ENCODE measurements around the gene MED17. TPM values are rescaled to one million over a fixed set of nuclear protein-coding genes. Genes with fewer than 3 reads are reported as not detected.

MED17 gene
- total and polyA plus RNA-seq, 2 of the 13 experiments (the other 11 are each of a cell fraction or from before 2014, with no cell fraction given), result 23.1 to 37.0 TPM

DNA sequence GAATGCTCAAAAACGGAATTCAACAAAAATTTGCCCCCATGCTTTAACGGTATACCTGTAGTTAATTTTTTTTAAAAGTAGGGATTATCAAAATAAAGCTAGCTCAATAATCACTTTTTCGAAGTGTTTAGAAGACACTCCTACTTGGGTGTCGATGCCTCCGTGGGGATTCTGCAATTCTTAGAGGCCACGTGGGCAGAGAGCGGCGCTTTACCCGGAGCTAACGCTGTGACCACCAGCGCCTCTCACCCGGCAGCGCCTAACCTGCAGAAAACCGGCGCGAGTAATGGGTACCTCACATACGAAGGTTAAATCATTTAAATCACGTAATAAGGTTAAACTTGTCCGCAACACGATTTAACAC is 43.4 kb upstream of the MED17 start:
- TSS peak; percentile 69 for BruUV-seq (replicated peaks)
- H3K4me2 ChIP-seq (ENCODE audit: low read depth, low read length), result peak overlapping the region; percentile 93
- peak overlapping the region; percentile 100 for H3K27ac ChIP-seq (ENCODE audit: extremely low read length, insufficient read depth, low read length)
- peaks cover 44% of the 10 kb centered on the region for H4K20me1 ChIP-seq (ENCODE audit: insufficient read depth, low read length)
- peak overlapping the region; percentile 100 for H3K9ac ChIP-seq (ENCODE audit: insufficient read depth, low read depth, low read length)
- H3K79me2 ChIP-seq (ENCODE audit: insufficient read depth, low read length), result peaks cover 87% of the 10 kb centered on the region
- H3K4me1 ChIP-seq (ENCODE audit: insufficient read depth, low read length), result peaks cover 57% of the 10 kb centered on the region
- in situ Hi-C loops (cut with HindIII; ENCODE audit: extremely low pct_ligation_motif_present, low pct_unique_long_range_greater_than_20kb), result loop anchor here (5.0 kb wide), 1 partner anchor 42 kb away; the partner anchor contains the start of gene MED17
- no peaks in the 10 kb centered on the region for H3K9me3 ChIP-seq (ENCODE audit: low read length)
- H3K4me3 ChIP-seq (replicated peaks in 1 of 3; ENCODE audit: insufficient read depth in 1 of 3, low read depth in 2 of 3, low read length in 3 of 3), result peak overlapping the region; percentile 79 to 90 (median 85)
- H2AFZ ChIP-seq (ENCODE audit: low read length), result no peak overlapping the region
- ChIA-PET CTCF (ENCODE audit: low intra/inter-chr PET ratio, low total read pairs) (no interaction called here), POLR2A (interaction anchor here (0.9 to 5.4 kb wide), 23 partner anchors 10 to 254 kb away, joined by 3 to 114 read pairs (median 5); partner anchors contain the start of genes CEP295 and MED17)
- WGBS (ENCODE audit: low lambda C conversion rate), result under 1% methylated on average over 15 of the region's 20 CpGs
- DNase-seq (ENCODE audit: low spot score) (peak; percentile 60), ATAC-seq (peak; percentile 41), FAIRE-seq (no peak)
- intact Hi-C loops (cut with micrococcal nuclease; ENCODE audit: unreplicated experiment), result no loop called here
- H3K27me3 ChIP-seq (ENCODE audit: control insufficient read depth in 1 of 2, insufficient read depth in 2 of 2, low read length in 2 of 2), result peaks cover 0 to 2% of the 10 kb centered on the region in 2 experiments; a peak in 2 of 5 replicates
- H3K36me3 ChIP-seq (replicated peaks in 1 of 2; ENCODE audit: control insufficient read depth in 1 of 2, insufficient read depth in 2 of 2, low read length in 2 of 2), result peaks cover 7 to 34% of the 10 kb centered on the region in 2 experiments; a peak in 4 of 5 replicates
- TF ChIP-seq ZNF20 (CRISPR knock-in tag; IDR thresholded peaks at IDR 0.05), result no peak
- no peak for TF ChIP-seq CENPX (CRISPR knock-in tag; IDR thresholded peaks at IDR 0.05)
- no peak for TF ChIP-seq KLF15 (CRISPR knock-in tag; IDR thresholded peaks at IDR 0.05; ENCODE audit: borderline replicate concordance)
- TF ChIP-seq ELK4 (CRISPR knock-in tag; IDR thresholded peaks at IDR 0.05; ENCODE audit: borderline replicate concordance), result no peak
- TF ChIP-seq, protein P1, sequence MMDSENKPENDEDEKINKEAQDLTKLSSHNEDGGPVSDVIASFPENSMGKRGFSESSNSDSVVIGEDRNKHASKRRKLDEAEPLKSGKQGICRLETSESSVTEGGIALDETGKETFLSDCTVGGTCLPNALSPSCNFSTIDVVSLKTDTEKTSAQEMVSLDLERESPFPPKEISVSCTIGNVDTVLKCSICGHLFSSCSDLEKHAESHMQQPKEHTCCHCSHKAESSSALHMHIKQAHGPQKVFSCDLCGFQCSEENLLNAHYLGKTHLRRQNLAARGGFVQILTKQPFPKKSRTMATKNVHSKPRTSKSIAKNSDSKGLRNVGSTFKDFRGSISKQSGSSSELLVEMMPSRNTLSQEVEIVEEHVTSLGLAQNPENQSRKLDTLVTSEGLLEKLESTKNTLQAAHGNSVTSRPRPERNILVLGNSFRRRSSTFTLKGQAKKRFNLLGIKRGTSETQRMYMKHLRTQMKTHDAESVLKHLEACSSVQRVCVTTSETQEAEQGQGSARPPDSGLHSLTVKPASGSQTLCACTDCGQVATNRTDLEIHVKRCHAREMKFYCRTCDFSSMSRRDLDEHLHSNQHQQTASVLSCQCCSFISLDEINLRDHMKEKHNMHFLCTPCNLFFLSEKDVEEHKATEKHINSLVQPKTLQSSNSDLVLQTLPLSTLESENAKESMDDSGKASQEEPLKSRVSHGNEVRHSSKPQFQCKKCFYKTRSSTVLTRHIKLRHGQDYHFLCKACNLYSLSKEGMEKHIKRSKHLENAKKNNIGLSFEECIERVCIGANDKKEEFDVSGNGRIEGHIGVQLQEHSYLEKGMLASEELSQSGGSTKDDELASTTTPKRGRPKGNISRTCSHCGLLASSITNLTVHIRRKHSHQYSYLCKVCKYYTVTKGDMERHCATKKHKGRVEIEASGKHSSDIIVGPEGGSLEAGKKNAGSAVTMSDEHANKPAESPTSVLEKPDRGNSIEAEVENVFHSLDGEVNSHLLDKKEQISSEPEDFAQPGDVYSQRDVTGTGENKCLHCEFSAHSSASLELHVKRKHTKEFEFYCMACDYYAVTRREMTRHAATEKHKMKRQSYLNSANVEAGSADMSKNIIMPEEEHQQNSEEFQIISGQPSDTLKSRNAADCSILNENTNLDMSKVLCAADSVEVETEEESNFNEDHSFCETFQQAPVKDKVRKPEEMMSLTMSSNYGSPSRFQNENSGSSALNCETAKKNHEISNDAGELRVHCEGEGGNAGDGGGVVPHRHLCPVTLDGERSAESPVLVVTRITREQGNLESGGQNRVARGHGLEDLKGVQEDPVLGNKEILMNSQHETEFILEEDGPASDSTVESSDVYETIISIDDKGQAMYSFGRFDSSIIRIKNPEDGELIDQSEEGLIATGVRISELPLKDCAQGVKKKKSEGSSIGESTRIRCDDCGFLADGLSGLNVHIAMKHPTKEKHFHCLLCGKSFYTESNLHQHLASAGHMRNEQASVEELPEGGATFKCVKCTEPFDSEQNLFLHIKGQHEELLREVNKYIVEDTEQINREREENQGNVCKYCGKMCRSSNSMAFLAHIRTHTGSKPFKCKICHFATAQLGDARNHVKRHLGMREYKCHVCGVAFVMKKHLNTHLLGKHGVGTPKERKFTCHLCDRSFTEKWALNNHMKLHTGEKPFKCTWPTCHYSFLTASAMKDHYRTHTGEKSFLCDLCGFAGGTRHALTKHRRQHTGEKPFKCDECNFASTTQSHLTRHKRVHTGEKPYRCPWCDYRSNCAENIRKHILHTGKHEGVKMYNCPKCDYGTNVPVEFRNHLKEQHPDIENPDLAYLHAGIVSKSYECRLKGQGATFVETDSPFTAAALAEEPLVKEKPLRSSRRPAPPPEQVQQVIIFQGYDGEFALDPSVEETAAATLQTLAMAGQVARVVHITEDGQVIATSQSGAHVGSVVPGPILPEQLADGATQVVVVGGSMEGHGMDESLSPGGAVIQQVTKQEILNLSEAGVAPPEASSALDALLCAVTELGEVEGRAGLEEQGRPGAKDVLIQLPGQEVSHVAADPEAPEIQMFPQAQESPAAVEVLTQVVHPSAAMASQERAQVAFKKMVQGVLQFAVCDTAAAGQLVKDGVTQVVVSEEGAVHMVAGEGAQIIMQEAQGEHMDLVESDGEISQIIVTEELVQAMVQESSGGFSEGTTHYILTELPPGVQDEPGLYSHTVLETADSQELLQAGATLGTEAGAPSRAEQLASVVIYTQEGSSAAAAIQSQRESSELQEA (CRISPR knock-in tag; IDR thresholded peaks at IDR 0.05; ENCODE audit: not compliant biosample characterization), result no peak
- TF ChIP-seq MBD4 (IDR thresholded peaks at IDR 0.05; ENCODE audit: borderline replicate concordance, low read length), result 0 out of 2 replicates have a peak, but pooled peaks have one; percentile 66
- TF ChIP-seq TAF15 (IDR thresholded peaks at IDR 0.05; ENCODE audit: low read depth, low read length, poor library complexity, severe bottlenecking), result no peak
- TF ChIP-seq MXI1 (IDR thresholded peaks at IDR 0.05; ENCODE audit: borderline replicate concordance, low read depth, low read length), result peak; percentile 88; the same call in 1 of the 3 replicates
- 0 out of 2 replicates have a peak, but pooled peaks have one; percentile 4 for TF ChIP-seq BORCS8-MEF2B (CRISPR knock-in tag; IDR thresholded peaks at IDR 0.05)
- peak; percentile 40; the same call in 1 of the 2 replicates for TF ChIP-seq CEBPB (IDR thresholded peaks at IDR 0.05; ENCODE audit: borderline replicate concordance, low read depth, low read length)
- TF ChIP-seq PHF21A (CRISPR knock-in tag; IDR thresholded peaks at IDR 0.05), result no peak
- TF ChIP-seq IKZF5 (CRISPR knock-in tag; IDR thresholded peaks at IDR 0.05), result no peak
- no peak for TF ChIP-seq ETV5 (CRISPR knock-in tag; IDR thresholded peaks at IDR 0.05; ENCODE audit: borderline replicate concordance)
- peak; percentile 54; the same call in 1 of the 2 replicates for TF ChIP-seq SIN3A (IDR thresholded peaks at IDR 0.05; ENCODE audit: borderline replicate concordance, low read depth, low read length)

All from HepG2 (cell line).